ENCODE data around the gene NHLRC2.

GRCh38 chr10:113843972-113844485 lies 10.4 kb upstream of the NHLRC2 start:
- TF ChIP-seq CTCF (IDR thresholded peaks at IDR 0.05) (no peak), POLR2A (IDR thresholded peaks at IDR 0.05) (no peak)
